Esophagus squamous epithelium (tissue), 4 donors: ENCODE data around the gene NR1H3.

Source experiments
- POLR2A ChIP-seq, 4 donors: fragments of 450-650 bp; IDR thresholded peaks; one replicate each; pipeline ENCODE4 v1.6.1; 2017; ENCODE audit warnings: antibody characterized with exemption in 4 of 4, mild to moderate bottlenecking in 4 of 4, moderate library complexity in 3 of 4
- TF ChIP-seq, protein P1 (sequence below), 6 experiments: fragments of 450-650 bp in 4 of 6; fragments of 200-600 bp in 2 of 6; sonication (generic) in 2 of 6; IDR thresholded peaks; one replicate each; pipeline ENCODE4 v1.5.1; 2016 to 2019; ENCODE audit warnings: antibody characterized with exemption in 6 of 6, mild to moderate bottlenecking in 4 of 6, moderate library complexity in 4 of 6

DNA sequence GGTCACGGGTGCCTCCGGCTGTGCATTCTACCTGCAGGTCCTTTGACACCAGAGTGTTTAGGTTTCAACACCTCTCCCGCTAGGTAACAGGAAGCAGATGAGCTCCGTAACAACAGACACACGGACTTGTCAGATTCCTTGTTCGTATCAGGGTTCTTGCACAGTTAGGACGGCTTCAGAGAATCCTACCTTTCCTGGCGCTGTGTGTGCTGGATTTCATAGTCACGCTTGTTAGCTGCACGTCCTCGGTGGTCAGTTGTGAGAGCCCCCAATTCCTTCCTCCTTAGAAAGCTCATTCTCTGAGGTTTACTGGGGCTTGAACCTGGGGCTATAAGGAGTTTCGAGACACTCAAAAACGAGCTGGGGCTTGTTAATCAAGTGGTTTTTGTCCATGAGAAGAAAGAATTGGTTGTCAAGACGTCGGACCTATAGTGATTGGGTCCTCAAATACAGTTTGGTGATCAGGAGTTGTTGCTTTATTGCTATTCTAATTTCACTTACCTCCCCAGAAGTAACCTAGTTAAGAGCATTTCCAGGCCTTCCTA lies 42.4 kb upstream of the NR1H3 start:
- no peak for TF ChIP-seq POLR2A (IDR thresholded peaks at IDR 0.05)
- TF ChIP-seq, protein P1, sequence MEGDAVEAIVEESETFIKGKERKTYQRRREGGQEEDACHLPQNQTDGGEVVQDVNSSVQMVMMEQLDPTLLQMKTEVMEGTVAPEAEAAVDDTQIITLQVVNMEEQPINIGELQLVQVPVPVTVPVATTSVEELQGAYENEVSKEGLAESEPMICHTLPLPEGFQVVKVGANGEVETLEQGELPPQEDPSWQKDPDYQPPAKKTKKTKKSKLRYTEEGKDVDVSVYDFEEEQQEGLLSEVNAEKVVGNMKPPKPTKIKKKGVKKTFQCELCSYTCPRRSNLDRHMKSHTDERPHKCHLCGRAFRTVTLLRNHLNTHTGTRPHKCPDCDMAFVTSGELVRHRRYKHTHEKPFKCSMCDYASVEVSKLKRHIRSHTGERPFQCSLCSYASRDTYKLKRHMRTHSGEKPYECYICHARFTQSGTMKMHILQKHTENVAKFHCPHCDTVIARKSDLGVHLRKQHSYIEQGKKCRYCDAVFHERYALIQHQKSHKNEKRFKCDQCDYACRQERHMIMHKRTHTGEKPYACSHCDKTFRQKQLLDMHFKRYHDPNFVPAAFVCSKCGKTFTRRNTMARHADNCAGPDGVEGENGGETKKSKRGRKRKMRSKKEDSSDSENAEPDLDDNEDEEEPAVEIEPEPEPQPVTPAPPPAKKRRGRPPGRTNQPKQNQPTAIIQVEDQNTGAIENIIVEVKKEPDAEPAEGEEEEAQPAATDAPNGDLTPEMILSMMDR (IDR thresholded peaks at IDR 0.05) = no peak
